CD4-positive, alpha-beta T cell treated with Interferon gamma for 1 hour (primary cell): ENCODE results near the gene GATD1.
A peak's percentile ranks its signal among the peaks of the same experiment; 100 is the strongest.

ENCODE experiments used
- DNase-seq: peaks from one replicate; pipeline ENCODE4 v3.0.0-alpha.2; 2020

GATD1 gene

GRCh38 chr11:778976-779954 lies 2.0 kb upstream of the GATD1 start:
- no peak for DNase-seq

- peak; percentile 7 for DNase-seq
These were observed 563 bp downstream of the GATD1 start for GRCh38 chr11:776561-777287.

- DNase-seq = no peak
These were observed 1.1 kb downstream of the GATD1 start for GRCh38 chr11:776263-776560.

GRCh38 chr11:774873-775592 lies 2.3 kb downstream of the GATD1 start:
- DNase-seq = no peak

GRCh38 chr11:773830-774229 lies 3.5 kb downstream of the GATD1 start:
- DNase-seq = no peak

GRCh38 chr11:773425-773824 lies 3.9 kb downstream of the GATD1 start:
- no peak for DNase-seq

GRCh38 chr11:772429-773390 lies 4.6 kb downstream of the GATD1 start:
- no peak for DNase-seq

- DNase-seq = no peak
These were observed 5.6 kb downstream of the GATD1 start for GRCh38 chr11:771617-772204.

GRCh38 chr11:770642-771616 lies 6.4 kb downstream of the GATD1 start:
- DNase-seq = no peak

- no peak for DNase-seq
These were observed 7.2 kb downstream of the GATD1 start for GRCh38 chr11:769887-770641.

GRCh38 chr11:767238-767637 lies 10.0 kb downstream of the GATD1 start:
- DNase-seq = no peak

GRCh38 chr11:766936-767210 lies 10.4 kb downstream of the GATD1 start:
- DNase-seq = no peak

- no peak for DNase-seq
These were observed 11.0 kb downstream of the GATD1 start for GRCh38 chr11:766106-766935.

- DNase-seq = no peak
These were observed 11.5 kb downstream of the GATD1 start for GRCh38 chr11:765802-766091.

- DNase-seq = peak; percentile 73
These were observed 12.1 kb downstream of the GATD1 start for GRCh38 chr11:765025-765801.

GRCh38 chr11:764322-765024 lies 12.8 kb downstream of the GATD1 start:
- DNase-seq = no peak

GRCh38 chr11:763549-764321 lies 13.6 kb downstream of the GATD1 start:
- DNase-seq = no peak
